Stomach smooth muscle (tissue), 2 donors: ENCODE measurements around the gene ZBTB38.
A peak's percentile ranks its signal among the peaks of the same experiment; 100 is the strongest.

Experiments used
- H3K27ac ChIP-seq: one replicate; pipeline ENCODE4 v1.7.0; 2013; ENCODE audit warnings: mild to moderate bottlenecking, low read length, inconsistent platforms
- H3K27me3 ChIP-seq, 2 donors: one replicate each; pipeline ENCODE4 v1.7.0; 2013; ENCODE audit warnings: low read length in 2 of 2; ENCODE audit not compliant: insufficient read depth in 2 of 2, control insufficient read depth in 1 of 2
- H3K36me3 ChIP-seq, 2 donors: one replicate each; pipeline ENCODE4 v1.7.0; 2013; ENCODE audit warnings: low read length in 2 of 2; ENCODE audit not compliant: control insufficient read depth in 2 of 2, insufficient read depth in 2 of 2
- H3K4me1 ChIP-seq: one replicate; pipeline ENCODE4 v1.7.0; 2013; ENCODE audit warnings: low read length; ENCODE audit not compliant: control insufficient read depth, insufficient read depth
- H3K4me3 ChIP-seq, 2 donors: one replicate each; pipeline ENCODE4 v1.7.0; 2013; ENCODE audit warnings: low read length in 2 of 2
- H3K9ac ChIP-seq, 2 donors: one replicate each; pipeline ENCODE4 v1.7.0; 2013; ENCODE audit warnings: low read length in 2 of 2, mild to moderate bottlenecking in 1 of 2
- H3K9me3 ChIP-seq, 2 donors: one replicate each; pipeline ENCODE4 v1.7.0; 2013; ENCODE audit warnings: low read length in 2 of 2; ENCODE audit not compliant: control insufficient read depth in 2 of 2
- donor health status: healthy.
- donor health status: Pancreatic carcinoma.

ZBTB38 gene

GRCh38 chr3:141380279-141380678, 12.0 kb downstream of the ZBTB38 start:
- Histone ChIP-seq H3K27me3 (no peaks in the 10 kb centered on the region), H3K9ac (no peak overlapping the region), H3K9me3 (no peaks in the 10 kb centered on the region), H3K36me3 (no peaks in the 10 kb centered on the region), H3K27ac (no peak overlapping the region), H3K4me1 (peaks cover 10% of the 10 kb centered on the region), H3K4me3 (no peak overlapping the region)

- Histone ChIP-seq H3K9ac (no peak overlapping the region), H3K4me3 (no peak overlapping the region), H3K4me1 (peaks cover 10% of the 10 kb centered on the region), H3K36me3 (no peaks in the 10 kb centered on the region), H3K9me3 (no peaks in the 10 kb centered on the region), H3K27ac (no peak overlapping the region), H3K27me3 (no peaks in the 10 kb centered on the region)
These were observed 12.7 kb downstream of the ZBTB38 start for GRCh38 chr3:141380987-141381386.

GRCh38 chr3:141382571-141382970, 14.3 kb downstream of the ZBTB38 start:
- no peak overlapping the region for H3K27ac ChIP-seq

GRCh38 chr3:141383555-141384129, 15.3 kb downstream of the ZBTB38 start:
- H3K9me3 ChIP-seq: no peaks in the 10 kb centered on the region
- peaks cover 10% of the 10 kb centered on the region for H3K4me1 ChIP-seq
- H3K4me3 ChIP-seq: peak overlapping the region; percentile 62 to 70
- H3K27me3 ChIP-seq: no peaks in the 10 kb centered on the region
- H3K9ac ChIP-seq: peak overlapping the region; percentile 42 to 68
- peak overlapping the region; percentile 64 for H3K27ac ChIP-seq
- no peaks in the 10 kb centered on the region for H3K36me3 ChIP-seq

More at GRCh38 chr3:141382571-141382970, 14.3 kb downstream of the ZBTB38 start:
- Histone ChIP-seq H3K9ac (no peak overlapping the region), H3K9me3 (no peaks in the 10 kb centered on the region), H3K4me1 (peaks cover 10% of the 10 kb centered on the region), H3K27me3 (no peaks in the 10 kb centered on the region), H3K36me3 (no peaks in the 10 kb centered on the region), H3K4me3 (no peak overlapping the region)

GRCh38 chr3:141384157-141384556, 15.9 kb downstream of the ZBTB38 start:
- Histone ChIP-seq H3K4me3 (peak overlapping the region; percentile 62 to 70), H3K27me3 (no peaks in the 10 kb centered on the region), H3K9ac (peak overlapping the region; percentile 42 to 68), H3K36me3 (no peaks in the 10 kb centered on the region), H3K9me3 (no peaks in the 10 kb centered on the region), H3K4me1 (peaks cover 10% of the 10 kb centered on the region), H3K27ac (peak overlapping the region; percentile 64)

- Histone ChIP-seq H3K36me3 (no peaks in the 10 kb centered on the region), H3K4me3 (no peak overlapping the region), H3K9ac (no peak overlapping the region), H3K9me3 (no peaks in the 10 kb centered on the region), H3K27ac (peak overlapping the region; percentile 64), H3K27me3 (no peaks in the 10 kb centered on the region), H3K4me1 (peaks cover 10% of the 10 kb centered on the region)
These were observed 16.3 kb downstream of the ZBTB38 start for GRCh38 chr3:141384575-141384974.

GRCh38 chr3:141385406-141386125, 17.3 kb downstream of the ZBTB38 start:
- Histone ChIP-seq H3K4me1 (peaks cover 10% of the 10 kb centered on the region), H3K27ac (no peak overlapping the region), H3K9ac (no peak overlapping the region), H3K27me3 (no peaks in the 10 kb centered on the region), H3K4me3 (peak overlapping the region in 1 of 2 donors; percentile 72), H3K36me3 (no peaks in the 10 kb centered on the region), H3K9me3 (no peaks in the 10 kb centered on the region)

GRCh38 chr3:141386126-141386488, 17.8 kb downstream of the ZBTB38 start:
- H3K4me3 ChIP-seq: peak overlapping the region; percentile 72 to 75
- H3K27ac ChIP-seq: no peak overlapping the region
- peak overlapping the region in 1 of 2 donors; percentile 35 for H3K9ac ChIP-seq
- no peaks in the 10 kb centered on the region for H3K27me3 ChIP-seq
- H3K4me1 ChIP-seq: peaks cover 10% of the 10 kb centered on the region
- no peaks in the 10 kb centered on the region for H3K36me3 ChIP-seq
- no peaks in the 10 kb centered on the region for H3K9me3 ChIP-seq

GRCh38 chr3:141386611-141387111, 18.4 kb downstream of the ZBTB38 start:
- H3K27ac ChIP-seq: no peak overlapping the region
- H3K4me1 ChIP-seq: peaks cover 10% of the 10 kb centered on the region
- H3K4me3 ChIP-seq: peak overlapping the region; percentile 72 to 75
- no peaks in the 10 kb centered on the region for H3K9me3 ChIP-seq
- peak overlapping the region; percentile 35 to 62 for H3K9ac ChIP-seq
- H3K36me3 ChIP-seq: no peaks in the 10 kb centered on the region
- no peaks in the 10 kb centered on the region for H3K27me3 ChIP-seq

- H3K9ac ChIP-seq: peak overlapping the region in 1 of 2 donors; percentile 35
- peaks cover 10% of the 10 kb centered on the region for H3K4me1 ChIP-seq
- no peaks in the 10 kb centered on the region for H3K36me3 ChIP-seq
- no peak overlapping the region for H3K27ac ChIP-seq
- no peaks in the 10 kb centered on the region for H3K27me3 ChIP-seq
- no peaks in the 10 kb centered on the region for H3K9me3 ChIP-seq
- H3K4me3 ChIP-seq: peak overlapping the region in 1 of 2 donors; percentile 72
These were observed 19.2 kb downstream of the ZBTB38 start for GRCh38 chr3:141387516-141387915.

- H3K9ac ChIP-seq: no peak overlapping the region
- H3K4me1 ChIP-seq: peaks cover 9% of the 10 kb centered on the region
- H3K9me3 ChIP-seq: no peaks in the 10 kb centered on the region
- no peaks in the 10 kb centered on the region for H3K27me3 ChIP-seq
- no peaks in the 10 kb centered on the region for H3K36me3 ChIP-seq
- H3K27ac ChIP-seq: no peak overlapping the region
- peak overlapping the region; percentile 23 to 52 for H3K4me3 ChIP-seq
These were observed 20.1 kb downstream of the ZBTB38 start for GRCh38 chr3:141388395-141388794.
